ENCODE measurements around the gene KRT6A. TPM values are rescaled to one million over a fixed set of nuclear protein-coding genes. Genes with fewer than 3 reads are reported as not detected.
"Not testable (repeated sequence)": the region's sequence is repeated elsewhere in the genome, so short reads cannot be mapped to it uniquely, and the experiment has no call there.

The KRT6A gene
- total RNA-seq, 2 donors from 2014 or later: 5.9 to 13.6 TPM

- 88% methylated on average over 5 of the region's 5 CpGs for WGBS
- H3K4me3 ChIP-seq: no peak overlapping the region
- H3K36me3 ChIP-seq: no peaks in the 10 kb centered on the region
- H3K4me1 ChIP-seq (replicated peaks): no peaks in the 10 kb centered on the region
- TF ChIP-seq CTCF (IDR thresholded peaks at IDR 0.05) (no peak), POLR2A (IDR thresholded peaks at IDR 0.05) (no peak), POLR2AphosphoS5 (IDR thresholded peaks at IDR 0.05) (no peak)
- DNase-seq (ENCODE audit: low spot score): no peak
- no peak overlapping the region for H3K27ac ChIP-seq
- no peaks in the 10 kb centered on the region for H3K27me3 ChIP-seq (replicated peaks; ENCODE audit: insufficient read depth)
- intact Hi-C loops (cut with DNase I): loop anchor here (5.0 to 10.0 kb wide), 2 partner anchors 136 to 353 kb away; no protein-coding TSS in a partner anchor
- H3K9me3 ChIP-seq: no peaks in the 10 kb centered on the region
Measured at GRCh38 chr12:52508211-52508610, 15.2 kb upstream of the KRT6A start.

- DNase-seq (ENCODE audit: low spot score): no peak
- H3K36me3 ChIP-seq: no peaks in the 10 kb centered on the region
- H3K4me3 ChIP-seq: no peak overlapping the region
- H3K27ac ChIP-seq: no peak overlapping the region
- TF ChIP-seq POLR2A (IDR thresholded peaks at IDR 0.05) (no peak), POLR2AphosphoS5 (IDR thresholded peaks at IDR 0.05) (peak; percentile 39), CTCF (IDR thresholded peaks at IDR 0.05) (peak in 3 of 4 experiments; percentile 46 to 66 (median 63))
- intact Hi-C loops (cut with DNase I): loop anchor here (5.0 to 10.0 kb wide), 2 partner anchors 135 to 352 kb away; no protein-coding TSS in a partner anchor
- 51% methylated on average over 4 of the region's 4 CpGs for WGBS
- H3K9me3 ChIP-seq: no peaks in the 10 kb centered on the region
- H3K27me3 ChIP-seq (replicated peaks; ENCODE audit: insufficient read depth): no peaks in the 10 kb centered on the region
- H3K4me1 ChIP-seq (replicated peaks): no peaks in the 10 kb centered on the region
Measured at GRCh38 chr12:52506858-52507715, 14.0 kb upstream of the KRT6A start.

DNA sequence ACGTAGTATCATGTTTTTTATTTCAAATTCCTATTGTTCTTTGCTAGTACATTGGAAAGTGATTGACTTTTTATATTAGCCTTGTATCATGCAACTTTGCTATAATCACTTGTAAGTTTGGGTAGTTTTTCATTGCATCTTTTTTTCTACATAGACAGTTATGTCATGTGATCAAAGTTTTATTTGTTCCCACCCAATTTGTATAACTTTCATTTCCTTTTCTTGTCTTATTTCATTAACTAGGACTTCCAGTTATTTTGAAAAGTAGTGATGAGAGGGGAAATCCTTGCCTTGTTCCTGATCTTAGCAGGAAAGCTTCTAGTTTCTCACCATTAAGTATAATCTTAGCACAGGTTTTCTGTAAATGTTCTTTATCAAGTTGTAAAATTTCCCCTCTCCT is 9.8 kb upstream of the KRT6A start:
- Histone ChIP-seq H3K9me3 (no peaks in the 10 kb centered on the region), H3K36me3 (no peaks in the 10 kb centered on the region), H3K4me1 (replicated peaks) (no peaks in the 10 kb centered on the region), H3K27me3 (replicated peaks; ENCODE audit: insufficient read depth) (no peaks in the 10 kb centered on the region), H3K27ac (no peak overlapping the region), H3K4me3 (no peak overlapping the region)
- TF ChIP-seq POLR2A (IDR thresholded peaks at IDR 0.05) (no peak), CTCF (IDR thresholded peaks at IDR 0.05) (no peak), POLR2AphosphoS5 (IDR thresholded peaks at IDR 0.05) (no peak)
- intact Hi-C loops (cut with DNase I): loop anchor here (10.0 kb wide), 1 partner anchor 348 kb away; no protein-coding TSS in a partner anchor
- WGBS: 98% methylated on average over 1 of the region's 1 CpG
- no peak for DNase-seq (ENCODE audit: low spot score)

DNA sequence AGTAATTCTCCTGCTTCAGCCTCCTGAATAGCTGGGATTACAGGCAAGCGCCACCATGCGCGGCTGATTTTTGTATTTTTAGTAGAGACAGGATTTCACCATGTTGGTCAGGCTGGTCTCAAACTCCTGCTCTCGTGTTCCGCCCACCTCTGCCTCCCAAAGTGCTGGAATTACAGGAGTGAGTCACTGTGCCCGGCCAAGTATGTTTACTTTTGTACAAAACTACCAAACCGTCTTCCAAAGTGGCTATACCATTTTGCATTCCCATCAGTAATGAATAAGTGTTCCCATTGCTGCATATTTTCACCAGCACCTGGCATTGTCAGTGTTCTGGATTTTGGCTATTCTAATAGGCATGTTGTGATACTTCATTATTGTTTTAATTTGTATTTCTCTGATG is 8.4 kb upstream of the KRT6A start:
- H3K27me3 ChIP-seq (replicated peaks; ENCODE audit: insufficient read depth): no peaks in the 10 kb centered on the region
- intact Hi-C loops (cut with DNase I): loop anchor here (10.0 kb wide), 1 partner anchor 347 kb away; no protein-coding TSS in a partner anchor
- no peak for DNase-seq (ENCODE audit: low spot score)
- no peaks in the 10 kb centered on the region for H3K36me3 ChIP-seq
- WGBS: 85% methylated on average over 7 of the region's 7 CpGs
- no peak overlapping the region for H3K4me3 ChIP-seq
- no peaks in the 10 kb centered on the region for H3K4me1 ChIP-seq (replicated peaks)
- H3K9me3 ChIP-seq: no peaks in the 10 kb centered on the region
- H3K27ac ChIP-seq: no peak overlapping the region
- no peak for TF ChIP-seq CTCF (IDR thresholded peaks at IDR 0.05)
- no peak for TF ChIP-seq POLR2A (IDR thresholded peaks at IDR 0.05)
- TF ChIP-seq POLR2AphosphoS5 (IDR thresholded peaks at IDR 0.05): no peak

GRCh38 chr12:52500574-52500973 is 7.5 kb upstream of the KRT6A start:
- H3K4me3 ChIP-seq; H3K9me3 ChIP-seq; H3K36me3 ChIP-seq; H3K27ac ChIP-seq; DNase-seq (ENCODE audit: low spot score); H3K4me1 ChIP-seq (replicated peaks); H3K27me3 ChIP-seq (replicated peaks; ENCODE audit: insufficient read depth): not testable (repeated sequence)
- WGBS: 87% methylated on average over 6 of the region's 6 CpGs
- intact Hi-C loops (cut with DNase I): loop anchor here (10.0 kb wide), 1 partner anchor 346 kb away; no protein-coding TSS in a partner anchor

All from prostate gland (tissue), 2 donors.